Naive thymus-derived CD4-positive, alpha-beta T cell (primary cell): ENCODE data around the gene UPK2. TPM values are rescaled to one million over a fixed set of nuclear protein-coding genes. Genes with fewer than 3 reads are reported as not detected.

ENCODE experiments used
- ATAC-seq: fragments of 150-1000 bp; cut with Tn5 transposase; 2 replicates; pipeline ENCODE4 v1.10.0; 2021; ENCODE audit warnings: mild to moderate bottlenecking, moderate library complexity
- CTCF ChIA-PET: fragments of 350-600 bp; sonication (Branson Sonifier 250); formaldehyde crosslinking; loops from one replicate; lab custom pipeline; 2021; ENCODE audit warnings: antibody characterized with exemption; lab: Charles Lee
- POLR2A ChIA-PET: fragments of 350-600 bp; sonication (Branson Sonifier 250); formaldehyde crosslinking; loops from one replicate; lab custom pipeline; 2021; ENCODE audit warnings: antibody characterized with exemption, inconsistent platforms; lab: Charles Lee
- DNase-seq, 9 donors: peaks; one replicate each; pipeline versions ENCODE4 v3.0.0 to v3.0.0-alpha.2; 2020 to 2022; ENCODE audit warnings: mixed read lengths in 1 of 9
- H3K27ac ChIP-seq: one replicate; pipeline ENCODE4 v1.7.0; 2013; ENCODE audit warnings: mild to moderate bottlenecking, low read depth, low read length, moderate library complexity
- H3K27me3 ChIP-seq, 2 donors: one replicate each; pipeline ENCODE4 v1.7.0; 2013; ENCODE audit warnings: low read length in 2 of 2, mild to moderate bottlenecking in 2 of 2, moderate library complexity in 2 of 2; ENCODE audit not compliant: control insufficient read depth in 2 of 2, insufficient read depth in 2 of 2
- H3K36me3 ChIP-seq, 3 experiments: 1 replicate in 2 of 3; 2 replicates in 1 of 3; pipeline ENCODE4 v1.7.0; 2013; ENCODE audit warnings: low read length in 3 of 3, mild to moderate bottlenecking in 3 of 3, moderate library complexity in 1 of 3; ENCODE audit not compliant: insufficient read depth in 3 of 3, control insufficient read depth in 2 of 3
- H3K4me1 ChIP-seq, 2 donors: one replicate each; pipeline ENCODE4 v1.7.0; 2013; ENCODE audit warnings: low read length in 2 of 2, mild to moderate bottlenecking in 2 of 2, moderate library complexity in 1 of 2; ENCODE audit not compliant: control insufficient read depth in 2 of 2, insufficient read depth in 2 of 2
- H3K4me3 ChIP-seq: 2 replicates; pipeline ENCODE4 v1.7.0; 2013; ENCODE audit warnings: mild to moderate bottlenecking, low read length
- H3K9me3 ChIP-seq, 3 experiments: 1 replicate in 2 of 3; 2 replicates in 1 of 3; pipeline ENCODE4 v1.7.0; 2013; ENCODE audit warnings: low read length in 3 of 3; ENCODE audit not compliant: control insufficient read depth in 2 of 3
- H3K27ac Mint-ChIP-seq, 9 donors: one replicate each; pipeline ENCODE4 v1.8.0; 2020 to 2022; ENCODE audit warnings: mixed read lengths in 9 of 9, mild to moderate bottlenecking in 8 of 9, moderate library complexity in 5 of 9, inconsistent platforms in 2 of 9
- H3K27me3 Mint-ChIP-seq, 5 donors: one replicate each; pipeline ENCODE4 v1.8.0; 2021 to 2022; ENCODE audit warnings: mixed read lengths in 5 of 5, mild to moderate bottlenecking in 1 of 5
- H3K36me3 Mint-ChIP-seq, 5 donors: one replicate each; pipeline ENCODE4 v1.8.0; 2020 to 2022; ENCODE audit warnings: mixed read lengths in 5 of 5, mild to moderate bottlenecking in 3 of 5, inconsistent platforms in 1 of 5
- H3K4me1 Mint-ChIP-seq, 7 donors: one replicate each; pipeline ENCODE4 v1.8.0; 2020 to 2022; ENCODE audit warnings: mixed read lengths in 7 of 7, mild to moderate bottlenecking in 3 of 7, inconsistent platforms in 1 of 7
- H3K4me3 Mint-ChIP-seq, 10 donors: one replicate each; pipeline ENCODE4 v1.8.0; 2020 to 2022; ENCODE audit warnings: mild to moderate bottlenecking in 10 of 10, mixed read lengths in 10 of 10, moderate library complexity in 6 of 10, inconsistent platforms in 2 of 10
- H3K9me3 Mint-ChIP-seq, 11 donors: one replicate each; pipeline ENCODE4 v1.8.0; 2020 to 2022; ENCODE audit warnings: mixed read lengths in 11 of 11, mild to moderate bottlenecking in 4 of 11, inconsistent platforms in 1 of 11, moderate library complexity in 1 of 11
- intact Hi-C, 2 donors: fragments of 100-400 bp; cut with micrococcal nuclease; formaldehyde crosslinking; loops; one replicate each; pipeline ENCODE4 v1.15.1; 2023
- polyA plus RNA-seq, 2 donors: library from polyadenylated mRNA; unstranded; fragments of 300-500 nt; fragmentation: Illumina TruSeq; gene quantifications; one replicate each; pipeline ENCODE4 v1.2.3, GENCODE V29; 2021
- total RNA-seq, 6 experiments: library from RNA in 5 of 6; stranded (reverse) in 5 of 6; gene quantifications; 1 replicate in 5 of 6; 2 replicates in 1 of 6; pipeline ENCODE4 v1.2.3 and lab custom pipeline; 2021 to 2026

The UPK2 gene
- total RNA-seq (under 1 TPM in 1 of 5 experiments, not detected in 4; 0.24 TPM), polyA plus RNA-seq (under 1 TPM in 1 of 2 donors, not detected in 1; 0.51 TPM), total RNA-seq (lab: John Stamatoyannopoulos, UW) (0.40 reads per million)

GRCh38 chr11:118956094-118956846 is at the start of gene UPK2:
Gene UPK2 (plus strand): TSS chr11:118956298. CDS start chr11:118956351, 53 bp downstream.
- H3K4me3 Mint-ChIP-seq = peak within 1 kb of the TSS in 1 of 10 donors; percentile 49
- POLR2A ChIA-PET = interaction anchor here (0.6 to 1.8 kb wide), 7 partner anchors 13 to 180 kb away, joined by 3 to 5 read pairs (median 3); no protein-coding TSS in a partner anchor
- CTCF ChIA-PET = interaction anchor here (0.6 to 2.2 kb wide), 17 partner anchors 12 to 771 kb away, joined by 3 to 11 read pairs (median 3); no protein-coding TSS in a partner anchor
- Histone ChIP-seq H3K27ac (no peak within 1 kb of the TSS), H3K9me3 (no peaks in the 10 kb centered on the region), H3K27me3 (no peaks in the 10 kb centered on the region), H3K4me3 (no peak within 1 kb of the TSS), H3K36me3 (no peaks in the 10 kb centered on the region), H3K4me1 (no peaks in the 10 kb centered on the region)
- DNase-seq (peak; percentile 74 to 91 (median 83)), ATAC-seq (peak; percentile 99)
- H3K27ac Mint-ChIP-seq = peak within 1 kb of the TSS in 8 of 9 donors; percentile 2 to 77 (median 54)
- H3K9me3 Mint-ChIP-seq = no peaks in the 10 kb centered on the region
- H3K36me3 Mint-ChIP-seq = no peaks in the 10 kb centered on the region
- intact Hi-C loops = loop anchor here (1.0 to 2.0 kb wide), 9 partner anchors 26 to 361 kb away; partner anchors contain the start of genes DDX6 (in 1 of the 2) and SLC37A4 (in 1 of the 2)
- peaks cover 0 to 11% (median 5%) of the 10 kb centered on the region in 7 donors for H3K4me1 Mint-ChIP-seq
- peaks cover 0 to 31% (median 0%) of the 10 kb centered on the region in 5 donors for H3K27me3 Mint-ChIP-seq

GRCh38 chr11:118907051-118908042 is 48.8 kb upstream of the UPK2 start:
- CTCF ChIA-PET = interaction anchor here (0.5 to 2.8 kb wide), 8 partner anchors 12 to 218 kb away, joined by 3 to 11 read pairs (median 5); partner anchors contain the start of genes DDX6 and UPK2
- Histone ChIP-seq H3K4me1 (peaks cover 28 to 50% of the 10 kb centered on the region in 2 donors), H3K36me3 (peaks cover 15 to 57% (median 37%) of the 10 kb centered on the region in 3 experiments), H3K27ac (peak overlapping the region; percentile 96), H3K9me3 (no peaks in the 10 kb centered on the region), H3K4me3 (no peak overlapping the region), H3K27me3 (no peaks in the 10 kb centered on the region)
- peak; percentile 73 to 91 (median 82) for DNase-seq
- Mint-ChIP-seq H3K27me3 (no peaks in the 10 kb centered on the region), H3K4me3 (peak overlapping the region in 9 of 10 donors; percentile 15 to 99 (median 56)), H3K4me1 (peaks cover 30 to 53% (median 46%) of the 10 kb centered on the region in 7 donors), H3K9me3 (peaks cover 0 to 3% (median 0%) of the 10 kb centered on the region in 11 donors), H3K27ac (peak overlapping the region; percentile 80 to 96 (median 93)), H3K36me3 (peaks cover 0 to 17% (median 15%) of the 10 kb centered on the region in 5 donors)
- intact Hi-C loops = loop anchor here (1.0 to 2.0 kb wide), 6 partner anchors 11 to 289 kb away; partner anchors contain the start of genes UPK2 (in 2 of the 2) and DDX6 (in 1 of the 2)
- ATAC-seq = peak; percentile 83
- POLR2A ChIA-PET = interaction anchor here (0.8 to 10.8 kb wide), 7 partner anchors 9 to 118 kb away, joined by 3 to 201 read pairs (median 11); partner anchors contain the start of gene DDX6

- Histone ChIP-seq H3K4me1 (peaks cover 37 to 59% of the 10 kb centered on the region in 2 donors), H3K27me3 (no peaks in the 10 kb centered on the region), H3K4me3 (no peak overlapping the region), H3K9me3 (no peaks in the 10 kb centered on the region), H3K27ac (peak overlapping the region; percentile 96), H3K36me3 (peaks cover 15 to 48% (median 36%) of the 10 kb centered on the region in 3 experiments)
- H3K27me3 Mint-ChIP-seq = no peaks in the 10 kb centered on the region
- intact Hi-C loops = no loop called here
- peaks cover 34 to 63% (median 55%) of the 10 kb centered on the region in 7 donors for H3K4me1 Mint-ChIP-seq
- H3K9me3 Mint-ChIP-seq = peaks cover 0 to 3% (median 0%) of the 10 kb centered on the region in 11 donors
- peaks cover 0 to 17% (median 15%) of the 10 kb centered on the region in 5 donors for H3K36me3 Mint-ChIP-seq
- peak overlapping the region in 8 of 9 donors; percentile 91 to 96 (median 93) for H3K27ac Mint-ChIP-seq
- POLR2A ChIA-PET = interaction anchor here (0.8 to 10.8 kb wide), 6 partner anchors 13 to 119 kb away, joined by 3 to 201 read pairs (median 6); partner anchors contain the start of gene DDX6
- CTCF ChIA-PET = interaction anchor here (0.7 to 2.8 kb wide), 8 partner anchors 13 to 219 kb away, joined by 3 to 11 read pairs (median 4); partner anchors contain the start of gene CENATAC
- ATAC-seq = no peak
- peak overlapping the region in 6 of 10 donors; percentile 17 to 99 (median 40) for H3K4me3 Mint-ChIP-seq
- DNase-seq = peak in 1 of 9 donors; percentile 18
Observed at GRCh38 chr11:118908264-118908663, 47.8 kb upstream of the UPK2 start.

- Histone ChIP-seq H3K27ac (peak overlapping the region; percentile 96), H3K36me3 (peaks cover 15 to 40% (median 28%) of the 10 kb centered on the region in 3 experiments), H3K27me3 (no peaks in the 10 kb centered on the region), H3K9me3 (no peaks in the 10 kb centered on the region), H3K4me3 (no peak overlapping the region), H3K4me1 (peaks cover 44 to 64% of the 10 kb centered on the region in 2 donors)
- ATAC-seq = no peak
- Mint-ChIP-seq H3K36me3 (peaks cover 0 to 17% (median 15%) of the 10 kb centered on the region in 5 donors), H3K4me1 (peaks cover 35 to 67% (median 56%) of the 10 kb centered on the region in 7 donors), H3K27me3 (no peaks in the 10 kb centered on the region), H3K27ac (peak overlapping the region; percentile 76 to 96 (median 92)), H3K4me3 (peak overlapping the region; percentile 54 to 99 (median 74)), H3K9me3 (peaks cover 0 to 3% (median 0%) of the 10 kb centered on the region in 11 donors)
- intact Hi-C loops = no loop called here
- CTCF ChIA-PET = interaction anchor here (0.6 to 2.8 kb wide), 11 partner anchors 9 to 470 kb away, joined by 3 to 11 read pairs (median 4); partner anchors contain the start of gene CENATAC
- peak in 3 of 9 donors; percentile 38 to 56 (median 42) for DNase-seq
- POLR2A ChIA-PET = interaction anchor here (0.6 to 10.8 kb wide), 10 partner anchors 14 to 358 kb away, joined by 3 to 201 read pairs (median 6); partner anchors contain the start of gene DDX6
Observed at GRCh38 chr11:118908901-118909618, 47.0 kb upstream of the UPK2 start.
